HG03432 (cell line): ENCODE data around the gene ANKRD9.

ENCODE experiments used
- ATAC-seq: cut with Tn5 transposase; IDR thresholded peaks from one replicate; pipeline ENCODE4 v1.9.1; 2021; ENCODE audit warnings: mild to moderate bottlenecking, moderate library complexity; ENCODE audit not compliant: unreplicated experiment

Gene ANKRD9

DNA sequence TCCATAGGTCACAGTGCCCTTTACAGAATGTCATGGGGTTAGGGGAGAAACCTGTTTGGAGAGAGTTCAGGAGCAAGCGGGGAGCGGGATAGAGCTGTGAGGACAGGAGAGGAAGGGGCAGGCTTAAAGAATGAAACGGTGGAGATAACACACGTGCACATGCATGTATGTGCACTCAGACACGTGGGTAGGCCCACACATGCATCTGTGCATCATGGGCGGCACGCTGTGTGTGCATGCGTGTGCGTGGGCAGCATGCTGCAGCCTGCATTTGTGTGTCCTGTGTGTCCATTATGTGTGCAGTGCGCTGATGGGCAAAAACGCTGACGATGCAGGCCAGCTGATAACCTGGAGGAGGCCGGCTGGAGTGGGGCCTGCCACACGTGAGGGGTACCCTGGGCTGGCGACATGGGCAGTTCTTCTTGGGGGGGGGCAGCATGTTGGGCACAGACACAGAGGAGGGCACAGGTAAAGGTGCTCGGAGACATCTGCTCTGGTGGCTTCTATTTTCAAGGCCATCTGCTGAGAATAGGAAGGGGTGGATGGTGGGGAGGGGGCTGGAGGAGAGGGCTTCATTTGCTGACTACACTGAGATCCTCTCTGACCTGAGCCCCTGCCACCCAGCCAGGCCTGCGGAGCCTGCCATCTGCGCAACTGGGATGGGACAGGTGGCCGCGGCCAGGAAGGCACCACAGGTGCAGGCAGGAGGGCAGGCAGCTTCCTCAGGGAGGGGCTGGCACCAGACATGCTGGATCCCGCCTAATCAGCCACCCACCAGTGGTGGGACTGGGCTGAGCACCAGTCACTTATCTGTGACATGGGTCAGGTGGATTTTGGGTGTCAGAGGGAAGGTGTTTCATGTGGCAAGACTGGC lies 4.6 kb upstream of the ANKRD9 start:
- ATAC-seq = no peak

GRCh38 chr14:102512793-102513300 lies 3.3 kb upstream of the ANKRD9 start:
- ATAC-seq = no peak

DNA sequence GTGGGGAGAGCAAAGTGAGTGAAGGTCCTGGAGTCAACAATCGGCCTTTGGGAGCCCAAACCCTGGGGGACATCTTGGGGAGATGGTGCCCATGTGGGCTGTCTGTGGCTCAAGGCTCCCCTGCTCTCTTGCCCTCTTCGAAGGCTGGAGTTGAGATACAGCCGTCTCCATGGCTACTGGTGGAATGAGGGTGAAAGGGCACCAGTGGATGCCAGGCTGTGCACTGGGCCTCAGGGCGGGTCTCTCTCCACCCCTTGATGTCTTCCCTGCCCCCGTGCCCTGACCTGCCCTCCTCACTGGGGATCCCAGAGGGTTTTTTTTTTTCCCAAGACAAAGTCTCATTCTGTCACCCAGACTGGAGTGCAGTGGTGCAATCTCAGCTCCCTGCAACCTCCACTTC lies 2.0 kb upstream of the ANKRD9 start:
- ATAC-seq = no peak

DNA sequence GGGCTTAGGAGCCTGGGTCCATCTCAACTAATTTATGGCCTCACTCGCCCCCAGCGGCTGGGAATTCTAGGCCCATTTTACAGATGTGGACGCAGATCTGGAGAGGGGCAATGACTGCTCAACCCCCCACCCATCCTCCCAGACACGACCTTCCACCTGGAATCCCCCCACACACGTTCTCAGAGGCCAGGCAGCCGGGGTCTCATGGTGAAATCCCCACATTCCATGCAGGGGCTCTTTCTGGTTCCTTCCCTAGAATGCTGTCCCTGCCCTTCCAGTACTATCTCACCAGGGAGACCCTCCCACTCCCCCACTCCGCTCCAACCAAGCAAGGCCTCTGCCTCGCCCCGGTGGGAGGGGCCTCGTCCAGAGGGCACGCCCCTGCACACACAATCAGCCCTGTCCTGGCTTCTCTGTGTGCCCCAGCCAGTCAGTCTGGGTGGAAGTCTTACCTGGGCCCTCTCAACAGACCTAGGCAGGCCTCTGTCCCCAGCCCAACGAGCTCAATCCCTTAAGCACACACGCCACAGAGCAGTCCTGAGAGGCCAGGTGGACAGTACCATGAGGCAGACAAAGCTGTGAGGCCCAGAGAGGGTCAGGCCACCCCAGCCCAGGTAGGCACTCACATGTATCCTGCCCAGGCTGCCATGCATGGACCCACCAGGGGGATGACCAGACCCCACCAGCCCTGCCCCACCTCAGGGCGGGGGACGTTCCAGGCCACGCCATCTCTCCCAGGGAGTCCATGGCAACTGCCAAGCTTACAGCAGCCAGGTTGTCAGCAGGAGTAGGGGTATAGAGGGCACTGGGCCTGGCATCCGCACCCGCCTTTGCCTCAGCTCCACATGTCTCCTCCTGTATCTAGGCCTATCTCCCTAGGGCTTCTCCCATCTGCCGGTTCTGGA lies 1.3 kb upstream of the ANKRD9 start:
- no peak for ATAC-seq

GRCh38 chr14:102508774-102509745 lies 516 bp downstream of the ANKRD9 start:
- ATAC-seq = peak; percentile 22

DNA sequence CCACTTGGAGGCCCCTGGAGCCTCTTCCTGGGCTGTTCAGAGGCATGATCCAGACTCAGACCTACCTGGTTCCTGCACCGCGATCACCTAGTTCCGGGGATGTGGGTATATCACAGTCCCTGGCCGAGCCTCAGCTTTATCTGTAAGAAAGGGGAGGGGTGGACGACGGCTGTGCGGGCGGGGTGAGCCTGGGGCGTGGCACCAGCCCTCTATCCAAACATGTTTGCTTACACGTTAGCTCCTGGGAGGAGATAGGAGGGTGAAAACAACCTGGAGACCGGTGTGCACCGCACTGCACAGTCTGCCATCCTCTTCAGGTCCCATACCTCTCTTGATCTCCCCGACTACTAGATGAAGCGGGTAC lies 1.2 kb downstream of the ANKRD9 start:
- ATAC-seq = no peak

GRCh38 chr14:102507857-102508312 lies 1.7 kb downstream of the ANKRD9 start:
- ATAC-seq = no peak

DNA sequence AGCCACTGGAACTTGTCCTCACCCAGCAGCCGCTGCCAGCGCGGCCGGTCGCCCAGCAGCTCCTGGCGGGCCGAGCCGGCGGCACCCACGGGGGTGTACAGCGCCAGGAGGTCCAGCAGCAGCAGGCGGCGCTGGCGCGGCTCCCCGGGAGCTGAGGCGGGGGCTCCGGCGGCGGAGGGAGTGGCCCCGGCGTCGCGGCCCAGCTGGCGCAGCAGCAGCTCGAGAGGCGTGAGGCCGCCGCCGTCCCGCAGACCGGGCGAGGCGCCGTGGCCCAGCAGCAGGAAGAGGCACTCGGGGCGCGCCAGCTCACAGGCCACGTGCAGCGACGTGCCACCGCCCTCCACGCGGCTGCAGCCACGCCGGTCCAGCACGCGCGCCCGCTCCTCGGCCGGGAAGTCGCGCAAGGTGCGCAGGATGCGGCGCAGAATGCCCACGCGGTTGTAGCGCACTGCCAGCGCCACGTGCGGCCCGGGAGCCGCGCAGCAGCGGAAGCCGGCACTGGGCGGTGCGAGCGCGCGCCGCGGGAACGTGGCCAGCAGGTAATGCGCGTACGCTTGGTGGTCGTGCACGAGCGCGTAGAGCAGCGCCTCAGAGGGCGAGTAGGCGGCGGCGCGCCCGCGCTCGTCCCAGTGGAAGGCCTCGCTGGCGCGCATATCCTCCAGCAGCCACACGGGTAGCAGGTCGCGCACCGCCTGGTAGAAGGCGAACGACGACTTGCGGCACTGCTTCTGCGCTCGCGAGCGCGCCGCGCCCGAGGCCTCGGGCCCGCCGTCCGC lies 2.3 kb downstream of the ANKRD9 start:
- ATAC-seq = no peak

DNA sequence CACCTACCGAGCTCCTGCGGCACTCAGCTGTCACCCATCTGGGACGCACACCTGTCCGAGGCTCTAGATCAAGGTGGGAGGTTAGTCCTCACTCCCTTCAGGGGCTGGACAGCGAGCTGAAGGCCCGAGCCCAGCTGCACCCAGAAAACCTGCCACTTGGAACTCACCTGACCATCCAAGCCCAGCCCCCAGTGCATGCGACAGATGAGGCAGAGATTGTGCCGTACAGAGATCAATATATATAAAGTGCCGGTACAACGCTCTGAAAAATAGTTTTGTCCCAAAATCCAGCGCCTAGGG lies 3.0 kb downstream of the ANKRD9 start:
- no peak for ATAC-seq

- no peak for ATAC-seq
Measured at GRCh38 chr14:102505775-102506625, 3.6 kb downstream of the ANKRD9 start.

DNA sequence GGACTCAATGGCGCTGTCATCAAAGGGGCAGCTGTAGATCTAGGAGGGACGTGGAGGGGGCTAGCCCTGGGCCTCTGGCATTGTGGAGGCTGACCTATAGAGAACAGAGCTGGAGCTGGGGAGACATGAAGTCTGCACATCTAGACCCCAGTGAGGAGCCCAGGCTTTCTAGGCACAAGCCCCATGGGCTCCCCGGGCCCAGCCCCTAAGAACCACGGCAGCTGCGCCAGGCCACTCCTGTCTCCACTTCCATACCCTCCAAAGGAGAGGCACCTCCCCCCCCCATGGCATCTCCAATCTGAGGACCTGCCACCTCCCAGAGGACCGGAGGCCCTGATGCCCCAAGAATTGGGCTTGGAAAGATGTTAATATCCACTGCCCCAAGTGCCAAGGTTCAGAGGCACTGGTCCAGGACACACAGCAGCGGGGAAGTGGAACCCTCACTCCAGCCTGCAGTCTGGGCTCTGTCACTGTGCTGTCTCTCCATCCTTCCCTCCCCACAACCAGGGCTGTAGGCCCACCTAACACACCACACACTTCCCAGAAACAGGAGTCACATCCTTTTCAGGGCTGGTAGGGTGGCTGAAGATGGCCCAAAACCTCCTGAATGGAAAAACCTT lies 4.5 kb downstream of the ANKRD9 start:
- no peak for ATAC-seq

GRCh38 chr14:102504328-102504999 lies 5.1 kb downstream of the ANKRD9 start:
- no peak for ATAC-seq

DNA sequence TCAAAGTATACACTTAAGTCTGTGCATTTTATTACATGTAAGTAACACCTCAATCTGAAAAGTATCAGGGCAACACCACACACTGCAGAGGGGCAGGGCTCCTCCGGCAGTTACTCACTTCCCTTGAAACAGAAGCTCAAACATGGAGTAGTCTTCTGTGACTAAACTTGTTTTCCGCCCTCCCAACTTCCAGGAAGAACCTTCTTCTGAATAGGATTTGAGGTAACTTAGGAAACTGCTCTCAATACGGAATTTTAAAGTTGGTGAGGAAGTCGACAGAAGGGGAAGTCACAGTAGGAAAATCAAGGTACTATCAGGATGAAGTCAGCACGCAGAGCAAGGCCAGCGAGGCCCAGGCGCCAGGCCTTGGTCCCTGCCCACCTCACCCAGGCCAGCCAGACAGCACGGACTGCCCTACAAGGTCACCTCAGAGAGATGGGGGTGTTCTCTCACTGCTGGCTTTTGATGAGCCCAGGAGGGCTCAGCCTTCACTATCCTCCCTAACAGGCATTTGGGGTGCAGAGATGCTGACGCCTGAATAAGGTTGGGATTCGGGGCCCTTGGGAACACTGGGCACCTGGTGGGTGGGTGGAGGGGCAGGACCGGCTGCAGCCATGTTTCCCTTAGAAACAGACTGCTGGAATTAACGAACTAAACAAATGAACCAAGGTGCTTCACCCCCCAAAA lies 5.8 kb downstream of the ANKRD9 start:
- no peak for ATAC-seq

DNA sequence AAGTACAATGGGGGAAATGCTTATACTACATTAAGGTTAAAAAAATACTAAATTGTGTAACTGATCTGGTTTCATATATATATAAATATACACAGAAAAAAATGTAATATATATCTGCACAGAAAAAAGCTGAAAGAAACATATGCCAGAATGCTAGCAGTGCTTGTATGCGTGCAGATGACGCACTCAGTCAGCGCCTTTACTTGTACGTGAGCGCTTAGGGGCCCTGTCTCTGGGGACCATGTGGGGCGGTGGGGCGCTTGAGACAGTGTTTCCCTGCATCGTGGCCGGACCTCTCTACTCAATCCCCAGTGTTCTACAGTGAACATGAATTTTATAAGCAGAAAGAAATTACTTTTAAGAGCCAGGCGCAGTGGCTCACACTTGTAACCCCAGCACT lies 7.0 kb downstream of the ANKRD9 start:
- no peak for ATAC-seq

DNA sequence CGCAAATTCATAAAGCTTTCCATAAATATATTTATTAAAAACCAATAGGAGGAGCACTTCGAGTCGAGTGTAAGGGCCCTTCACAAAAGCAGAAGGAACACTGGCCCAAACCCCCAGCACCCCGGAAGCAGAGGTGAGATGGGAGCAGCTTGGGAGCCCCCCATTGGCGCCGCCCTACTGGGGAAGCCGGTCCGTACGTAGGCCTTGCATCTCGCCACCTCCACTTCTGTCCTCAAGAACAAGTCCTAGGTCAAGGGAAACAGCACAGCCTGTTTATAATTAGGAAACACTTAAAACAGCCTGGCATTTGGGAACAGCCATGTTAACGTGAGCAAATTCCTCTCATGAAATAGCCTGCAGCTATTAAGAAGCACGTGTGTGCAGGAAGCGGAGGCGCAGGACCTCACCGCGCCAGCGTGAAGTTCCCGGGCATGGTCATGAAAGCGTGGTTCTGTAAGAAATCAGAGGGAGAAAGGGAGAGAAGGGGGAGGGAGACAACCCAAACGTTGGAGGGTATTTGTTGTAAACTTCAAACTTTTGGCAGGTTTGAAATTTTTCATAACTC lies 7.7 kb downstream of the ANKRD9 start:
- no peak for ATAC-seq

GRCh38 chr14:102500713-102501112 lies 8.9 kb downstream of the ANKRD9 start:
- no peak for ATAC-seq

GRCh38 chr14:102500158-102500662 lies 9.4 kb downstream of the ANKRD9 start:
- no peak for ATAC-seq
